Activated naive CD4-positive, alpha-beta T cell treated with anti-CD3 and anti-CD28 coated beads for 36 hours (primary cell): ENCODE data around the gene SECTM1. TPM values are rescaled to one million over a fixed set of nuclear protein-coding genes. Genes with fewer than 3 reads are reported as not detected.

Experiments used
- CTCF ChIA-PET: fragments of 350-600 bp; sonication (Branson Sonifier 250); formaldehyde crosslinking; loops from one replicate; lab custom pipeline; 2021; ENCODE audit warnings: antibody characterized with exemption; lab: Charles Lee
- DNase-seq: peaks from one replicate; pipeline ENCODE4 v3.0.0-alpha.2; 2020
- H3K27ac Mint-ChIP-seq: one replicate; pipeline ENCODE4 v1.8.0; 2021; ENCODE audit warnings: mild to moderate bottlenecking, mixed read lengths
- H3K27me3 Mint-ChIP-seq: one replicate; pipeline ENCODE4 v1.8.0; 2021; ENCODE audit warnings: low read depth, mixed read lengths
- H3K36me3 Mint-ChIP-seq: one replicate; pipeline ENCODE4 v1.8.0; 2021; ENCODE audit warnings: low read depth, mixed read lengths
- H3K4me1 Mint-ChIP-seq: one replicate; pipeline ENCODE4 v1.8.0; 2021; ENCODE audit warnings: low read depth, mixed read lengths
- H3K4me3 Mint-ChIP-seq: one replicate; pipeline ENCODE4 v1.8.0; 2021; ENCODE audit warnings: mild to moderate bottlenecking, moderate library complexity, mixed read lengths
- H3K9me3 Mint-ChIP-seq: one replicate; pipeline ENCODE4 v1.8.0; 2021; ENCODE audit warnings: mixed read lengths
- intact Hi-C: fragments of 100-400 bp; cut with micrococcal nuclease; formaldehyde crosslinking; loops from one replicate; pipeline ENCODE4 v1.15.1; 2023
- total RNA-seq, 2 experiments: library from RNA; stranded (reverse); gene quantifications; one replicate each; pipeline ENCODE4 v1.2.3, GENCODE V29; 2021

Gene SECTM1
- total RNA-seq, 2 experiments from 2014 or later: 2.8 to 3.8 TPM

DNA sequence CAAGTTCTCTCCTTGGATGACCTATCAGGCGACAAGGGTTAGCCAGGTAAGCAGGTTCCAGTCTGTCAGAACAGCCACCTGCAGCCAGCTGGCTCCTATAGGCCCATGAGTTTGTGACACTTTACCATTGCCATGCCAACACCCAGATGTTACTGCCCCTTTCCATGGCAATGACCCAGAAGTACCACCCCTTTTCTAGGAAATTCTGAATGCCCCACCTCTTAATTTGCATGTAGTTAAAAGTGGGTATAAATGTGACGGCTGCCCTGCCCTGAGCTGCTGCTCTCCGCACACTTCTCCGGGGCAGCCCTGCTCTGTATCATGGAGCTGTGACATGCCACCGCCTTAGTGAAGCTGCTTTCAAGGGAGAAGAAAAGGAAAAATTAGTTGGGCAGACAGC lies 10.0 kb upstream of the SECTM1 start:
- no peaks in the 10 kb centered on the region for H3K27me3 Mint-ChIP-seq
- no peak overlapping the region for H3K4me3 Mint-ChIP-seq
- H3K27ac Mint-ChIP-seq: no peak overlapping the region
- peaks cover 8% of the 10 kb centered on the region for H3K4me1 Mint-ChIP-seq
- CTCF ChIA-PET: interaction anchor here (0.7 to 1.6 kb wide), 3 partner anchors 13 to 43 kb away, joined by 3 to 4 read pairs (median 3); no protein-coding TSS in a partner anchor
- peaks cover 6% of the 10 kb centered on the region for H3K9me3 Mint-ChIP-seq
- H3K36me3 Mint-ChIP-seq: no peaks in the 10 kb centered on the region
- DNase-seq: no peak
- intact Hi-C loops: no loop called here

DNA sequence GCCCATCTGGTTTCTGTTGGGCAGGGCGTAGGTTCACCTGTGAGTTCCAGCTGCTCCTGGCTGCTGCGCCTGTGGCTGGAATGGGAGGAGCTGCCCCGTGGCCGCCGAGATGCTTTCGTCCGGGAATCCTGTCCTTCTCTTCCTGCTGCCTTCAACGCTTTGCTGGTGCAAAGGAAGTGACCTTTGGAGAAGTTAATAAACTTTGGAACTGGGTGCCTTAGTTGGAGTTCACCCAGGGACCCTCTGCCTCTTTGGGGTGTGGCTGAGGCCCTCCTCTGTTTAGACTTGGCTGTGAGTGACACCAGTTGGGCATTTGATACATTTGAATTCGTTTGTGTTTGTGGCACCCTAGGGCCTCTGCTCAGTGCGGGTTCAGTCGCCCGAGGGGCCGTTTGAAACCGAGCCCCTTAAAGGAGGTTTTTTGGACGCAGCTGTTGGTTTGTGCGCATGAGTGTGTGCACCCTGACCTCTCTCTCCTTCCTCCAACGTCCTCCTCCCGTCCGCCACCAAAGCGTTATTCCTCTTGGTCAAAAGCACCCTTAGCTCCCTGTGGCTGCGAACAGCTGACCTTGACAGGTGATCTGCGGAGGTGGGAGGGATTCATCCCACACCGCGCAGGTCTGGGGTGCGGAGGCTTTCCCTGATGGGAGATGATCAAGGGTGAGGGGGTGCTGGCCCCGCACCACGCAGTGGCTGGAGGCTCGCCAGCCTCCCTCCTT lies 9.0 kb upstream of the SECTM1 start:
- DNase-seq: no peak
- peaks cover 6% of the 10 kb centered on the region for H3K9me3 Mint-ChIP-seq
- no peak overlapping the region for H3K27ac Mint-ChIP-seq
- CTCF ChIA-PET: interaction anchor here (0.5 to 1.6 kb wide), 3 partner anchors 9 to 82 kb away, joined by 3 to 4 read pairs (median 3); no protein-coding TSS in a partner anchor
- intact Hi-C loops: no loop called here
- no peak overlapping the region for H3K4me3 Mint-ChIP-seq
- no peaks in the 10 kb centered on the region for H3K36me3 Mint-ChIP-seq
- peaks cover 8% of the 10 kb centered on the region for H3K4me1 Mint-ChIP-seq
- no peaks in the 10 kb centered on the region for H3K27me3 Mint-ChIP-seq

DNA sequence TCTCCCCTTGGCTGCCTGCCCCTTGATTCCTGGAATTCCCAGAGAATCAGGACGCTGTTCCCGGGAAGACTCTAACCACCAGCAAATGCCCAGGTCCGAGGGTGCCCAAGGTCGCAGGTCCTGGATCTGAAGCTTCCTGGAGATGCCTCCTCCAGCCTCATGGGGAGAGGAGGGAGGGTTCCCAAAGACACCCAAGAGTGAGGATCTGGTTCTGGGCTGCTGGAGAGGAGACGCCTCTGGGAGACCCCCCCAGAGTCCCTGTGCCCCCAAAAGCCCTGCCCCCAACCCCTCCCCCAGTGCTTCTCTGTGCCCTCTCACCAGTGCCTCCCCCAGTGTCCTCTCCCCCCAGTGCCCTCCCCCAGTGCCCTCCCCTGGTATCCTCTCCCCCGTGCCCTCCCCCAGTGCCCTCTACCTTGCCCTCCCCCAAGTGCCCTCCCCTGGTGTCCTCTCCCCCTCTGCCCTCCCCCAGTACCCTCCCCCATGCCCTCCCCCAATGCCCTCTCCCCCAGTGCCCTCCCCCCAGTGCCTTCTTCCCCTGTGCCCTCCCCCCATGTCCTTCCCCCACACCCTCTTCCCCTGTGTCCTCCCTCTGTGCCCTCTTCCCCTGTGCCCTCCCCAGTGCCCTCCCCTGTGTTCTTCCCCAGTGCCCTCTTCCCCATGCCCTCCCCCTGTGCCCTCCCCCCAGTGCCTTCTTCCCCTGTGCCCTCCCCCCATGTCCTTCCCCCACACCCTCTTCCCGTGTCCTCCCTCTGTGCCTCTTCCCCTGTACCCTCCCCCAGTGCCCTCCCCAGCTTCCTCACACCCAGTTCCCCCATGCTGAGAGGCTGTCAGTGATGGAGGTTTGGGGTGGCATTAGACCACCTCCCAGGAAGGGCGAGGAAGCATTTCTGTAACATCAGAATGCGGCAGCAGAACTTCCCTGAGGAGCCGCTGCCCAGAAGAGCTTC lies 6.3 kb upstream of the SECTM1 start:
- Mint-ChIP-seq H3K27me3 (no peaks in the 10 kb centered on the region), H3K27ac (no peak overlapping the region)
- CTCF ChIA-PET: interaction anchor here (0.7 kb wide), 1 partner anchor 13 kb away, joined by 3 read pairs; no protein-coding TSS in a partner anchor

DNA sequence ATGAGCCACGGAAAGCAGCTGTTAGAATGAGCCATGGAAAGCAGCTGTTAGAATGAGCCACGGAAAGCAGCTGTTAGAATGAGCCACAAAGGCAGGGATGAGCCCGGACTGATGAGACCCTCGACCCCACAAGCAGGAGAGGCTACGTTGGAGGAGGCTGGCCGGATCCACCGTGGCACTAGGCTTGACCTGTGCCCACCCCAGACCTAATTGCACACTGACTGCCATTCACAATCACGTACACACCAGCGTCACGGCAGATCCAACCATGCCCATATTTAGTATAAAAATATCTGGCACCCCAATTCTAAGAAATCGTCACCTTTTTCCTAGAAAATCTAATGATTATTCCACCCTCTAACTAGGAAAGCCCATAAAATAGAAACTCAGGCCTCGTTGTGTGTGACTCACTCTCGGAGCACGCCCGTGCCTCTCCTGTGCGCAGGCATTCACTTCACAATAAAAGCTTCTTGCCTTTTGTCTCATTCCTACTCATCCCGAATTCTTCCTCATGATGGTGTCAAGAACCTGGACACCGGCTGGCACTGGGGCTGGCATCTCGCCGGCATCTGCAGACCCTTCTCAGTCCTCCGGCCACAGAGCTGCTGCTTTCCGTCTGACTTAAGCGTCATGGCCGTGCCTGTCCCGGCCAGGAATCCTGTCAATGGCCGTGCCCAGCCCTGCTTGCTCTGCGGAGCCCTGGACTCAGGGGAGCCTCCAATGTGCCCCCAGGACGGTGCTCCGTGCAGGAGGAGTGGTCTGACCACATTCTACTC lies 5.5 kb upstream of the SECTM1 start:
- intact Hi-C loops: no loop called here
- H3K4me3 Mint-ChIP-seq: no peak overlapping the region
- H3K36me3 Mint-ChIP-seq: no peaks in the 10 kb centered on the region
- no peak overlapping the region for H3K27ac Mint-ChIP-seq
- peaks cover 20% of the 10 kb centered on the region for H3K4me1 Mint-ChIP-seq
- CTCF ChIA-PET: no interaction called here
- no peak for DNase-seq
- H3K9me3 Mint-ChIP-seq: peaks cover 6% of the 10 kb centered on the region
- no peaks in the 10 kb centered on the region for H3K27me3 Mint-ChIP-seq

More for the DNA sequence above, 6.3 kb upstream of the SECTM1 start:
- H3K4me1 Mint-ChIP-seq: peaks cover 13% of the 10 kb centered on the region
- no peak overlapping the region for H3K4me3 Mint-ChIP-seq
- H3K9me3 Mint-ChIP-seq: peaks cover 6% of the 10 kb centered on the region
- DNase-seq: no peak
- intact Hi-C loops: no loop called here
- H3K36me3 Mint-ChIP-seq: no peaks in the 10 kb centered on the region

DNA sequence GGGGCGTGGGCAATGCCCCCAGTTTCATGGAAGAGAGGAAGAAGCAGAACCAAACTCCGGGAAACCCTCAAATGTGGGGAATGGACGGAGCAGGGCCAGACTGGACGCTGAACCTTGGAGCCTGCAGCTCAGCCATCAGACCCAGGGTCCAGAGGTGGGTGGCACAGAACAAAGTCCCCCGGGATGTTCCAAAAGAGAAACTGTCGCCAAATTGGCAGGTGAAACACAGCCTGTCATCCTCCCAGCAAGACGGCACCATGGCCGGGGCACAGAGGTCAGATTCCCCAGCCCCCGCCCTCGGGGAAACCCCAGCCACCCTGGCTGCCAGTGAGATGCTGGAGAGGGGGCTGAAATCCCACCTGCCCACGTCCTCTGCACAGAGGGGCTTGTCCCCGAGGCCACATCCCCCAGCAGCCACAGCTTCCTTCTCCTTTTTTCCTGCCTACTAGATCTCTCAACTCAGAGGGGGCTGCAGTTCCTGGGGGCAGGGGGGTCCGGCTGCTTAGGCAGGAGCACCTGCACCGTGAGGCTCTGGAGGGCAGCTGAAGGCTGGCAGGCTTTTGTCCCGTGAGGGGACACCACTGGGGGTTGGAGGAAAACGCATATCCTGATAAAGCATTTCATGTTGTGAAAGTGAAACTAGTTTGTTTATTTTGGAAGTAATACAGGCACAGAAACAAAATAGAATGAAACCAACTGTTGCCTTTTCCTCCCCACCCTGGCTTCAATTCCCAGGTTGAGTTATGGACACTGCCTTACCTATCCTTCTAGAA lies 1.2 kb upstream of the SECTM1 start:
- H3K4me1 Mint-ChIP-seq: peaks cover 27% of the 10 kb centered on the region
- intact Hi-C loops: no loop called here
- peak overlapping the region; percentile 68 for H3K4me3 Mint-ChIP-seq
- CTCF ChIA-PET: no interaction called here
- H3K36me3 Mint-ChIP-seq: no peaks in the 10 kb centered on the region
- peak overlapping the region; percentile 72 for H3K27ac Mint-ChIP-seq
- no peaks in the 10 kb centered on the region for H3K27me3 Mint-ChIP-seq
- no peak for DNase-seq
- no peaks in the 10 kb centered on the region for H3K9me3 Mint-ChIP-seq

DNA sequence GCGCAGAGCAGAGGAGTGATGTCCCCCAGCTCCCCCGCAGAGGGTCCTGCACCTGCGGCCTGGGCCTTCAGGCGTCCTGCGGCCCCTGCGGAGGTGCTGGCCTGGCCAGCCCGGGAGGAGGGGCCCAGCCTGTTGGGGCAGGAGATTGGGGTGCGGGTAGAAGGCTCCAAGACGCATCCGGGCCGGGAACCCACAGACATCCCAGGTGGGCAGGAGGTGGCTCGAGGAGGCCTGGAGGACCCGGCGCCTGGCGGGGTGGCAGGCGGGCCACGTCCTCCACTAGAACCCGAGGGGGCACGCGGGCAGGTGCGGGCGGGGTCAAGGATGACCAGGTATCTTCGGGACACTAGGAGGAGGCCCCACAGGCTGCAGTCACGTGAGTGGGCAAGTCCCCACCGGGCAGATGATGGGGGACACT lies 647 bp upstream of the SECTM1 start:
- intact Hi-C loops: no loop called here
- CTCF ChIA-PET: interaction anchor here (0.6 to 1.4 kb wide), 5 partner anchors 34 to 471 kb away, joined by 3 to 5 read pairs (median 3); partner anchors contain the start of gene CCDC57
- Mint-ChIP-seq H3K4me1 (peaks cover 27% of the 10 kb centered on the region), H3K36me3 (no peaks in the 10 kb centered on the region), H3K9me3 (no peaks in the 10 kb centered on the region), H3K4me3 (peak overlapping the region; percentile 68), H3K27ac (no peak overlapping the region), H3K27me3 (no peaks in the 10 kb centered on the region)
- DNase-seq: no peak

DNA sequence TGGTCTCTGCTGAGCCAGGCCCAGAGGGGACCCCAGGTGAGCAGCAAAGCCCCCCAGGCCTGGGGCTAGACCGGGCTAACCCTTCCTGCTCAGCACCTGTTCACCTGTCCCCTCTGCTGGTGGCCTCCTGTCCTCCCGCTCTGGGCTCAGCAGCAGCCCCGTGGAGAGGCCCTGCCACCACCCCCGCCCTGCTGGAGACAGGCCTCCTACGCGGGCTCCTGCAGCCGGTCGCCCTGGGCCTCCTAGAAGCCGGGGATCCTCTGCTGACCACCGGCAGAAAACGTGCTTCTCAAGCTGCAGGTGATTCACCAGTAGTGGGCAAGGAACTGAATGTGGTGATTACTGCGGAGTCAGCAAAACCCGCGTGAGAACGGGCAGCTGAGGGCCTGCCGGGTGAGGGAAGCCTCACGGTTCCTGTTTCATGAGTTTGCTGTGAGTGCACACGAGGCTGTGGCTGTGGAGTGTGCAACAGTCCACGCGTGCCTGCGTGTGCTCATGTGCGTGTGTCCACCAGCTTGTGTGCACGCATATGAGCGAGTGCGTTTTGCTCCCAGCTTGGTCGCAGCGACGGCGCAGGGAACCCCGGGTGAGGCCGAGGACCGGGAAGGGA lies 792 bp downstream of the SECTM1 start:
- CTCF ChIA-PET: interaction anchor here (0.7 to 1.4 kb wide), 3 partner anchors 11 to 120 kb away, joined by 3 to 4 read pairs (median 3); partner anchors contain the start of gene CCDC57
- Mint-ChIP-seq H3K9me3 (no peaks in the 10 kb centered on the region), H3K27me3 (no peaks in the 10 kb centered on the region), H3K27ac (no peak overlapping the region), H3K4me1 (peaks cover 27% of the 10 kb centered on the region), H3K36me3 (no peaks in the 10 kb centered on the region), H3K4me3 (peak overlapping the region; percentile 75)
- intact Hi-C loops: no loop called here
- DNase-seq: peak; percentile 39

DNA sequence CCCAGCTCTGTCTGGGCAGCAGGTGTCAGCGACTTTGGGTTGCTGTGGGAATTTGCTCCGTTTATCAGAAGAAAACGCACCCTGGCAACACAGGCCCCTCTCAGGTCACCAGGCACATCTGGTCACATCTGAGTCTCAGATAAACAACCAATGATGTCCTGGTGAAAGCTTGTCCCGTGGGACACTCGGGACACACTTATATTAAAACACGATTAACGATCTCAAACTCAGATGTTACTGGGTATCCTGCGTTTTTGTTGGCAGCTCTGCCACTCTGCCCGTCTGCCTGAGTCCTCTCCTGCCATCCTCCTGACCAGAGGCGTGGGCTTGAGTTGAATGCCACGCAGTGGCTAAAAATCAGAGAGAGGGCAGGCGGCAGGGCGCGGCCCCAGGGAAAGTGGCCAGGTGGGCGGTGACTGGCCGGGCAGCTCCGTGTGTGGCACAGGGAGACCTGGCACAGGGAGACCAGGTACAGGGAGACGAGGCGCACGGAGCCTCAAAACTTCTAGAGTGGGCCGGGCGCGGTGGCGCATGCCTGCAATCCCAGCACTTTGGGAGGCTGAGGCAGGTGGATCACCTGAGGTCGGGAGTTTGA lies 2.1 kb downstream of the SECTM1 start:
- intact Hi-C loops: no loop called here
- no peaks in the 10 kb centered on the region for H3K36me3 Mint-ChIP-seq
- H3K27ac Mint-ChIP-seq: no peak overlapping the region
- no peaks in the 10 kb centered on the region for H3K27me3 Mint-ChIP-seq
- H3K4me1 Mint-ChIP-seq: peaks cover 27% of the 10 kb centered on the region
- no peak for DNase-seq
- CTCF ChIA-PET: no interaction called here
- H3K9me3 Mint-ChIP-seq: no peaks in the 10 kb centered on the region
- H3K4me3 Mint-ChIP-seq: no peak overlapping the region

DNA sequence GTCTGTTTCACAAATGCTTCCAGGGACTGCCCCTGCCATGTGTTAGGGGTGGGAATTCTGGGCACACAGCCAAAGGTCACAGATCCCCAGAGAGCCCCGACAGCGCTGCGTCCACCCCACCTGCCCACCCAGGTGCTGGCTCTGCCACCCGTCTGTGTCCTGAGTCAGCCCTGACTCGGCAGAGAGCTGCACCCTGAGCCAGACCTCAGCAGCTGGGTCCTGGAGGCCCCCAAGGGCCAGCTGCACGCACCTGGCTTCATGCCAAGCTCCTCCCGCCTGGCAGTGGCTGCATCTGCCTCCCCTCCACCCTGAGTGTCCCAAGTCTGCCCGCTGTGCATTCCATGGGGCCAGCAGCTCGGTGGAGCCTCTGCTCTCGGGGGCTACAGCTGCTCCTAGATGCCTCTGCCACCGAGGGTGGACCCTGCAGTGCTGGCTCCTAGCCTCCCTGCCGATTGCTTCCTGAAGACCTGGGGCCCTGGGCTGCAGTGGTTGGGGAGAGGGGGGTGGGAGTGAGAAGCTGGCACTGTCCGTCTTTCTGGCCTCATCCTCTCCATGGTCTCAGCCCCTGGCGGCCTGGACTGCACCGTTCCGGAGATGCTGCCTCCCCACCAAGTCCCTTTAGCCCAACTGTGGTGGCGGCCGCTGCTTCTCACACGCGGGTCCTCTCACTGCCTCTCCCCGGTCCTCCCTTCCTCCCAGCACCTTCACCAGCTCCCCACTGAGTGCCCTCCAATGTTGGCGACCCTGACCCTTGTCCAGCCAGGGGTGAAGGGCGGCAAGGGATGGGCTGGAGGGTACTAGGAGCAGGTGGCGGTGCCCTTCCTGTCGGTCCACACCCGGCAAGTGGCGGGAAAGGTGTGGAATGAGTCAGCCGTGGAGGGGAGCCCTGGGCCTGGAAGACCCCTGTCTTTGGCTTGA lies 3.0 kb downstream of the SECTM1 start:
- H3K4me3 Mint-ChIP-seq: no peak overlapping the region

DNA sequence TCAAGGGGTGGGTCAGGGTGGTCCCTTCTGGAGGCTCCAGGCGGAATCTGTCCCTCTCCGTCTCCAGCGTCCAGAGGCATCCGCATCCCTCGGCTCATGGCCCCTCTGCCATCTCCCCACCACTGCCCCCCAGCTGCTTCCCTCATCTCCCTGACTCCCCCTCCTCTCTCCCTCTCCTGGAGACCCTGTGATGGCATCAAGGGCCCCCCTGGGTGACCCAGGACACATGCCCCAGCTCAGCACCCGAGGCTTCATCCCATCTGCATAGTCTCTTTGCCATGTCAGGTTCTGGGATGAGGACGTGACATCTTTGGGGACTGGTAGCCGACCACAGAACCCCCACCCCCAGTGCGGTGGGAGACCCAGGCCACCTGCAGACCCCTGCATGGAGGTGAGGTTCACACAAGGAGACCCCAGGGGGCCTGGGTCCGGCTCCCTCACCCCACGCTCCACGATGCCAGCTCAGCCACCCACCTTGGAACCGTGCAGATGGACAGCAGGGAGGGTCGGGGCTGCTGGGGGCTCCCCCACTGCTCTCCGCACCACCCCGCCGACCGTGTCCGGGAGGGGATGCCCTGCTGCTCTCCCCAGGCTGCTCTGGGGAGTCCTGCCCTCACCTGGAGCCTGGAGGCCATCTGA lies 3.8 kb downstream of the SECTM1 start:
- CTCF ChIA-PET: no interaction called here
- H3K4me3 Mint-ChIP-seq: no peak overlapping the region
- no peaks in the 10 kb centered on the region for H3K9me3 Mint-ChIP-seq
- peaks cover 20% of the 10 kb centered on the region for H3K4me1 Mint-ChIP-seq
- H3K27ac Mint-ChIP-seq: no peak overlapping the region
- H3K27me3 Mint-ChIP-seq: no peaks in the 10 kb centered on the region
- no peak for DNase-seq
- H3K36me3 Mint-ChIP-seq: peaks cover 2% of the 10 kb centered on the region
- intact Hi-C loops: no loop called here

More for the DNA sequence above, 3.0 kb downstream of the SECTM1 start:
- Mint-ChIP-seq H3K9me3 (no peaks in the 10 kb centered on the region), H3K27ac (no peak overlapping the region), H3K27me3 (no peaks in the 10 kb centered on the region), H3K4me1 (peaks cover 23% of the 10 kb centered on the region), H3K36me3 (no peaks in the 10 kb centered on the region)
- CTCF ChIA-PET: interaction anchor here (0.7 kb wide), 1 partner anchor 13 kb away, joined by 3 read pairs; no protein-coding TSS in a partner anchor
- no peak for DNase-seq
- intact Hi-C loops: no loop called here
